ENCODE results near the gene CHGA. TPM values are rescaled to one million over a fixed set of nuclear protein-coding genes. Genes with fewer than 3 reads are reported as not detected.

CHGA gene
- total RNA-seq, 1 experiment from 2014 or later: 8.5 TPM

- ChIA-PET CTCF (interaction anchor here (0.6 to 2.1 kb wide), 7 partner anchors 13 to 234 kb away, joined by 3 to 6 read pairs (median 3); partner anchors contain the start of genes GON7 and UBR7), POLR2A (no interaction called here)
- ATAC-seq: peak; percentile 92
- peaks cover 27% of the 10 kb centered on the region for H3K9me3 Mint-ChIP-seq
- peak overlapping the region; percentile 44; the same call in 1 of the 2 replicates for H3K27ac Mint-ChIP-seq
- peaks cover 27% of the 10 kb centered on the region for H3K36me3 Mint-ChIP-seq
- peaks cover 41% of the 10 kb centered on the region for H3K4me1 Mint-ChIP-seq
- H3K4me3 Mint-ChIP-seq: no peak overlapping the region
- no peak for TF ChIP-seq PREB (CRISPR knock-in tag; IDR thresholded peaks at IDR 0.05; ENCODE audit: borderline replicate concordance)
- 0 out of 2 replicates have a peak, but pooled peaks have one; percentile 22 for TF ChIP-seq ZBTB21 (CRISPR knock-in tag; IDR thresholded peaks at IDR 0.05; ENCODE audit: borderline replicate concordance)
- TF ChIP-seq CTCF (IDR thresholded peaks at IDR 0.05): peak; percentile 90
- TF ChIP-seq TEAD1 (CRISPR knock-in tag; IDR thresholded peaks at IDR 0.05): 0 out of 2 replicates have a peak, but pooled peaks have one; percentile 38
- TF ChIP-seq NR2C2 (CRISPR knock-in tag; IDR thresholded peaks at IDR 0.05): no peak
- peak; percentile 97 for DNase-seq (ENCODE audit: low spot score)
- H3K27me3 Mint-ChIP-seq (ENCODE audit: low read depth): no peaks in the 10 kb centered on the region; the same call in 1 of the 2 replicates
Measured at GRCh38 chr14:92973261-92973797, 50.4 kb downstream of the CHGA start.

GRCh38 chr14:92973798-92974372, 50.9 kb downstream of the CHGA start:
- peaks cover 40% of the 10 kb centered on the region for H3K4me1 Mint-ChIP-seq
- CTCF ChIA-PET: interaction anchor here (0.6 to 2.1 kb wide), 11 partner anchors 10 to 610 kb away, joined by 3 to 6 read pairs (median 3); partner anchors contain the start of genes GON7 and UBR7

More at GRCh38 chr14:92973798-92974372, 50.9 kb downstream of the CHGA start:
- no peak for TF ChIP-seq FOXK1 (CRISPR knock-in tag; IDR thresholded peaks at IDR 0.05)
- TF ChIP-seq ZNF281 (CRISPR knock-in tag; IDR thresholded peaks at IDR 0.05): no peak
- TF ChIP-seq TEAD1 (CRISPR knock-in tag; IDR thresholded peaks at IDR 0.05): no peak
- no peak for TF ChIP-seq RORB (CRISPR knock-in tag; IDR thresholded peaks at IDR 0.05)
- TF ChIP-seq GABPB1 (CRISPR knock-in tag; IDR thresholded peaks at IDR 0.05): no peak
- no peak for TF ChIP-seq E2F5 (CRISPR knock-in tag; IDR thresholded peaks at IDR 0.05)
- no peak for TF ChIP-seq USF1 (CRISPR knock-in tag; IDR thresholded peaks at IDR 0.05)
- no peak for TF ChIP-seq ESRRA (CRISPR knock-in tag; IDR thresholded peaks at IDR 0.05; ENCODE audit: borderline replicate concordance)
- TF ChIP-seq NR1H2 (CRISPR knock-in tag; IDR thresholded peaks at IDR 0.05): no peak
- no peak for TF ChIP-seq CTCF (IDR thresholded peaks at IDR 0.05)
- no peak for TF ChIP-seq FOXJ3 (CRISPR knock-in tag; IDR thresholded peaks at IDR 0.05; ENCODE audit: borderline replicate concordance)
- Mint-ChIP-seq H3K36me3 (peaks cover 33% of the 10 kb centered on the region), H3K9me3 (peaks cover 32% of the 10 kb centered on the region), H3K27me3 (ENCODE audit: low read depth) (no peaks in the 10 kb centered on the region; the same call in 1 of the 2 replicates), H3K27ac (peak overlapping the region; percentile 15; the same call in 1 of the 2 replicates), H3K4me3 (no peak overlapping the region)
- POLR2A ChIA-PET: no interaction called here
- ATAC-seq (no peak), DNase-seq (ENCODE audit: low spot score) (no peak)
